Panc1 (cell line): ENCODE results near the gene BICD1. TPM values are rescaled to one million over a fixed set of nuclear protein-coding genes. Genes with fewer than 3 reads are reported as not detected.

Experiments used
- ATAC-seq: fragments of 200-7000 bp; cut with Tn5 transposase; 2 replicates; pipeline ENCODE4 v1.9.1; 2020; ENCODE audit warnings: mild to moderate bottlenecking, moderate library complexity
- BruUV-seq: library from RNA; stranded (reverse); fragments of 400-500 nt; replicated peaks from 2 replicates; lab custom pipeline; 2021; lab: Mats Ljungman, UMichigan
- CTCF ChIA-PET: fragments of 300-600 bp; sonication (Branson Sonifier 250); formaldehyde crosslinking; loops from one replicate; lab custom pipeline; 2022; ENCODE audit warnings: antibody characterized with exemption; lab: Charles Lee
- POLR2A ChIA-PET: fragments of 300-600 bp; sonication (Branson Sonifier 250); formaldehyde crosslinking; loops from one replicate; lab custom pipeline; 2022; ENCODE audit warnings: antibody characterized with exemption; lab: Charles Lee
- DNase-seq: peaks from one replicate; pipeline ENCODE4 v3.0.0-alpha.2; 2010; ENCODE audit warnings: low read depth, low spot score
- H3K27ac ChIP-seq: 2 replicates; pipeline ENCODE4 v1.5.1; 2011; ENCODE audit warnings: mild to moderate bottlenecking, low read length, inconsistent platforms
- H3K27me3 ChIP-seq: fragments of 200-500 bp; sonication (Bioruptor generic); 2 replicates; pipeline ENCODE4 v1.6.0; 2014; ENCODE audit warnings: low read length, inconsistent platforms; ENCODE audit not compliant: control insufficient read depth, insufficient read depth
- H3K36me3 ChIP-seq: fragments of 200-500 bp; sonication (Bioruptor generic); 2 replicates; pipeline ENCODE4 v1.5.1; 2014; ENCODE audit warnings: inconsistent platforms, mild to moderate bottlenecking, low read length, moderate library complexity; ENCODE audit not compliant: control insufficient read depth, insufficient read depth
- H3K4me1 ChIP-seq: 2 replicates; pipeline ENCODE4 v1.5.1; 2011; ENCODE audit warnings: inconsistent platforms, mild to moderate bottlenecking, low read length, moderate library complexity; ENCODE audit not compliant: control insufficient read depth, insufficient read depth
- H3K4me3 ChIP-seq, 2 experiments: 2 replicates each; pipeline ENCODE4 v1.5.1; 2011 to 2012; ENCODE audit warnings: low read depth in 2 of 2, low read length in 2 of 2, mild to moderate bottlenecking in 2 of 2, inconsistent platforms in 1 of 2, moderate library complexity in 1 of 2
- H3K9me3 ChIP-seq: fragments of 200-500 bp; sonication (Bioruptor generic); 2 replicates; pipeline ENCODE4 v1.5.1; 2014; ENCODE audit warnings: low read depth, mild to moderate bottlenecking, inconsistent platforms, low read length, moderate library complexity; ENCODE audit not compliant: control insufficient read depth, insufficient read depth
- CTCF ChIP-seq: fragments of 450-650 bp; IDR thresholded peaks from 2 replicates; pipeline ENCODE4 v1.5.1; 2017; ENCODE audit warnings: mild to moderate bottlenecking
- POLR2AphosphoS5 ChIP-seq: IDR thresholded peaks from 2 replicates; pipeline ENCODE4 v1.6.1; 2012; ENCODE audit warnings: mild to moderate bottlenecking, low read depth, low read length, moderate library complexity
- REST ChIP-seq, 2 experiments: IDR thresholded peaks; 2 replicates each; pipeline ENCODE4 v1.6.1; 2011 to 2012; ENCODE audit warnings: low read depth in 2 of 2, control low read depth in 1 of 2, low read length in 1 of 2, mild to moderate bottlenecking in 1 of 2, moderate library complexity in 1 of 2; ENCODE audit not compliant: insufficient read depth in 1 of 2
- SIN3A ChIP-seq: IDR thresholded peaks from 2 replicates; pipeline ENCODE4 v1.6.1; 2012; ENCODE audit warnings: low read depth, mild to moderate bottlenecking, low read length, moderate library complexity, borderline replicate concordance; ENCODE audit not compliant: insufficient read depth
- TCF7L2 ChIP-seq: IDR thresholded peaks from 2 replicates; pipeline ENCODE4 v1.6.1; 2011; ENCODE audit warnings: mild to moderate bottlenecking, low read depth, low read length, inconsistent platforms
- in situ Hi-C: cut with HindIII; loops from 2 replicates; pipeline ENCODE4 v1.10.0; 2016; ENCODE audit warnings: low sequenced_read_pairs, low pct_unique_long_range_greater_than_20kb
- intact Hi-C: fragments of 100-400 bp; cut with micrococcal nuclease; formaldehyde crosslinking; loops from one replicate; pipeline ENCODE4 v1.10.0; 2022; ENCODE audit not compliant: unreplicated experiment
- total RNA-seq: library from RNA; stranded (reverse); gene quantifications from one replicate; pipeline ENCODE4 v1.2.1, GENCODE V29; 2021; ENCODE audit not compliant: unreplicated experiment

The BICD1 gene
- total RNA-seq, 1 experiment from 2014 or later, result 40.0 TPM

DNA sequence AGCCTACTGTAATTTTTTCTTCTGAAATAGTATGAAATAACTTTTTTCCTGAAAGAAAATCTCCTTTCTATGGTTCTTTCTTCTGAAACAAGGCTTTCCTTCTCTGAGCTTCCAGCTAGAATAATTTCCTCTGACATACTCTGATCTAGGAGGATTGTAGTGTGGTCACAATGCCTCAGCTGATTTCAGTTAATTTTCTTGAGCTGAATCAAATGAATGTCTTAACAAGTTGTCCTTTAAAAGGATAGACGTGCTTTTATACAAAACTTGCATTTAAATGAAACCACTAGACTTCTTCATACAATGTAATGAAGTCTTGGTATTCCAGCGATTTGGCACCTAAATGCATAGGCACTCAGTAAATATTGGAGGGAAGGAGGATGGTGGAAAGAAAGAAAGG, 94.4 kb downstream of the BICD1 start:
- DNase-seq, result no peak
- no peak overlapping the region for H3K4me3 ChIP-seq
- H3K4me1 ChIP-seq, result no peaks in the 10 kb centered on the region
- no peak for ATAC-seq
- intact Hi-C loops (no loop called here), in situ Hi-C loops (no loop called here)
- ChIA-PET POLR2A (no interaction called here), CTCF (no interaction called here)
- no TSS peak for BruUV-seq
- H3K27ac ChIP-seq, result no peak overlapping the region
- no peaks in the 10 kb centered on the region for H3K27me3 ChIP-seq
- TF ChIP-seq SIN3A, result no peak
- TF ChIP-seq REST (IDR thresholded peaks at IDR 0.05; ENCODE audit: insufficient read depth in 1 of 2, low read depth in 2 of 2, low read length in 1 of 2), result no peak
- TF ChIP-seq POLR2AphosphoS5, result no peak
- TF ChIP-seq CTCF, result no peak
- TF ChIP-seq TCF7L2, result no peak
- H3K36me3 ChIP-seq, result no peaks in the 10 kb centered on the region
- H3K9me3 ChIP-seq, result no peaks in the 10 kb centered on the region

- no peak for ATAC-seq
- Histone ChIP-seq H3K27me3 (no peaks in the 10 kb centered on the region), H3K4me1 (no peaks in the 10 kb centered on the region), H3K36me3 (no peaks in the 10 kb centered on the region), H3K9me3 (no peaks in the 10 kb centered on the region), H3K27ac (no peak overlapping the region), H3K4me3 (no peak overlapping the region)
- DNase-seq, result no peak
- CTCF ChIA-PET, result no interaction called here
- intact Hi-C loops, result no loop called here
- BruUV-seq, result no TSS peak
- in situ Hi-C loops, result no loop called here
- TF ChIP-seq CTCF (no peak), POLR2AphosphoS5 (no peak), REST (IDR thresholded peaks at IDR 0.05; ENCODE audit: insufficient read depth in 1 of 2, low read depth in 2 of 2, low read length in 1 of 2) (no peak), SIN3A (no peak), TCF7L2 (no peak)
- POLR2A ChIA-PET, result interaction anchor here (0.7 kb wide), 1 partner anchor 48 kb away, joined by 4 read pairs; no protein-coding TSS in a partner anchor
These were observed 95.3 kb downstream of the BICD1 start for GRCh38 chr12:32201976-32202375.
